Hepatocyte (in vitro differentiated cells): ENCODE measurements around the gene RICTOR. TPM values are rescaled to one million over a fixed set of nuclear protein-coding genes. Genes with fewer than 3 reads are reported as not detected.

Experiments used
- DNase-seq: peaks from one replicate; pipeline ENCODE4 v3.0.0-alpha.2; 2016; ENCODE audit warnings: low spot score
- H2AFZ ChIP-seq: fragments of 200-600 bp; sonication (generic); 2 replicates; pipeline ENCODE4 v1.6.0; 2016; ENCODE audit warnings: antibody characterized with exemption, mild to moderate bottlenecking
- H3K27ac ChIP-seq: fragments of 200-600 bp; sonication (generic); 2 replicates; pipeline ENCODE4 v1.5.1; 2016; ENCODE audit warnings: mild to moderate bottlenecking
- H3K27me3 ChIP-seq: fragments of 200-600 bp; sonication (generic); 2 replicates; pipeline ENCODE4 v1.6.1; 2016
- H3K36me3 ChIP-seq: fragments of 200-600 bp; sonication (generic); replicated peaks from 2 replicates; pipeline ENCODE4 v1.5.1; 2016; ENCODE audit warnings: low read depth; ENCODE audit not compliant: insufficient read depth
- H3K4me1 ChIP-seq: fragments of 200-600 bp; sonication (generic); 2 replicates; pipeline ENCODE4 v1.5.1; 2016; ENCODE audit warnings: mild to moderate bottlenecking, moderate library complexity; ENCODE audit not compliant: insufficient read depth
- H3K4me2 ChIP-seq: fragments of 200-600 bp; sonication (generic); 2 replicates; pipeline ENCODE4 v1.6.0; 2016
- H3K4me3 ChIP-seq: fragments of 200-600 bp; sonication (generic); 2 replicates; pipeline ENCODE4 v1.5.1; 2016; ENCODE audit warnings: mild to moderate bottlenecking
- H3K79me2 ChIP-seq: fragments of 200-600 bp; sonication (generic); 2 replicates; pipeline ENCODE4 v1.6.0; 2017; ENCODE audit warnings: mild to moderate bottlenecking
- H3K9me2 ChIP-seq: fragments of 200-600 bp; sonication (generic); replicated peaks from 2 replicates; pipeline ENCODE4 v1.6.0; 2017; ENCODE audit warnings: mild to moderate bottlenecking; ENCODE audit not compliant: insufficient read depth
- H3K9me3 ChIP-seq: fragments of 200-600 bp; sonication (generic); 2 replicates; pipeline ENCODE4 v1.5.1; 2016; ENCODE audit warnings: low read depth, mild to moderate bottlenecking
- H4K20me1 ChIP-seq: fragments of 200-600 bp; sonication (generic); 2 replicates; pipeline ENCODE4 v1.6.0; 2016; ENCODE audit warnings: mild to moderate bottlenecking; ENCODE audit not compliant: insufficient read depth, poor library complexity, severe bottlenecking
- CTCF ChIP-seq: fragments of 200-600 bp; sonication (generic); IDR thresholded peaks from 2 replicates; pipeline ENCODE4 v1.5.1; 2016; ENCODE audit warnings: antibody characterized with exemption, mild to moderate bottlenecking; ENCODE audit not compliant: poor library complexity
- EZH2 ChIP-seq: fragments of 200-600 bp; sonication (generic); IDR thresholded peaks from 2 replicates; pipeline ENCODE4 v1.6.1; 2016; ENCODE audit warnings: antibody characterized with exemption, mild to moderate bottlenecking, borderline replicate concordance
- EZH2phosphoT487 ChIP-seq: fragments of 200-600 bp; sonication (generic); IDR thresholded peaks from one replicate; pipeline ENCODE4 v1.6.1; 2018; ENCODE audit warnings: antibody characterized with exemption, mild to moderate bottlenecking, low read depth, moderate library complexity; ENCODE audit not compliant: unreplicated experiment, severe bottlenecking
- WGBS: methylation state at CpG from one replicate; pipeline ENCODE4 v1.1.6; 2016; ENCODE audit warnings: low lambda C conversion rate; ENCODE audit errors: missing lambda C conversion rate; 5-methylcytosine and 5-hydroxymethylcytosine counted together
- polyA plus RNA-seq: library from polyadenylated mRNA; unstranded; fragments of >200 nt; fragmentation: Nextera tagmentation; extraction: Ambion mirVana; gene quantifications from 2 replicates; pipeline ENCODE4 v1.2.1, GENCODE V29; 2016
- small RNA-seq: library from RNA; depleted of rRNA; stranded (forward); fragments of <200 nt; gene quantifications from one replicate; pipeline ENCODE3, GENCODE V24; 2014
- total RNA-seq: library from RNA; depleted of rRNA; stranded (reverse); fragments of >200 nt; gene quantifications from 2 replicates; pipeline ENCODE4 v1.2.3, GENCODE V29; 2014

RICTOR gene
- total and polyA plus RNA-seq, 2 experiments from 2014 or later: 8.5 to 29.1 TPM

GRCh38 chr5:38892363-38892762, 181.8 kb downstream of the RICTOR start:
- H3K36me3 ChIP-seq: no peaks in the 10 kb centered on the region
- H3K4me2 ChIP-seq: no peak overlapping the region
- H3K27ac ChIP-seq: no peak overlapping the region
- no peaks in the 10 kb centered on the region for H3K79me2 ChIP-seq
- H3K4me3 ChIP-seq: no peak overlapping the region
- WGBS: 98% methylated on average over 3 of the region's 3 CpGs
- no peaks in the 10 kb centered on the region for H3K27me3 ChIP-seq
- TF ChIP-seq EZH2 (no peak), EZH2phosphoT487 (no peak)
- H4K20me1 ChIP-seq: no peaks in the 10 kb centered on the region
- H3K4me1 ChIP-seq: no peaks in the 10 kb centered on the region
- no peak overlapping the region for H2AFZ ChIP-seq
- no peak for DNase-seq
- no peaks in the 10 kb centered on the region for H3K9me3 ChIP-seq
- H3K9me2 ChIP-seq: no peaks in the 10 kb centered on the region

GRCh38 chr5:38891563-38891962, 182.6 kb downstream of the RICTOR start:
- H3K9me2 ChIP-seq: no peaks in the 10 kb centered on the region
- no peak overlapping the region for H2AFZ ChIP-seq
- H3K9me3 ChIP-seq: no peaks in the 10 kb centered on the region
- no peaks in the 10 kb centered on the region for H3K4me1 ChIP-seq
- no peaks in the 10 kb centered on the region for H3K36me3 ChIP-seq
- TF ChIP-seq EZH2 (no peak), EZH2phosphoT487 (no peak), CTCF (no peak)
- no peaks in the 10 kb centered on the region for H3K79me2 ChIP-seq
- H3K27ac ChIP-seq: no peak overlapping the region
- no peak overlapping the region for H3K4me3 ChIP-seq
- no peak for DNase-seq
- no peak overlapping the region for H3K4me2 ChIP-seq
- no peaks in the 10 kb centered on the region for H4K20me1 ChIP-seq
- no peaks in the 10 kb centered on the region for H3K27me3 ChIP-seq
- 97% methylated on average over 6 of the region's 6 CpGs for WGBS

GRCh38 chr5:38889424-38889823, 184.8 kb downstream of the RICTOR start:
- no peaks in the 10 kb centered on the region for H3K79me2 ChIP-seq
- H3K4me1 ChIP-seq: no peaks in the 10 kb centered on the region
- no peaks in the 10 kb centered on the region for H3K36me3 ChIP-seq
- 91% methylated on average over 1 of the region's 1 CpG for WGBS
- no peaks in the 10 kb centered on the region for H3K27me3 ChIP-seq
- TF ChIP-seq CTCF: no peak
- TF ChIP-seq EZH2phosphoT487: no peak
- no peak for TF ChIP-seq EZH2
- DNase-seq: no peak
- H3K9me2 ChIP-seq: no peaks in the 10 kb centered on the region
- no peaks in the 10 kb centered on the region for H3K9me3 ChIP-seq
- H2AFZ ChIP-seq: no peak overlapping the region
- no peak overlapping the region for H3K4me2 ChIP-seq
- H4K20me1 ChIP-seq: no peaks in the 10 kb centered on the region
- H3K4me3 ChIP-seq: no peak overlapping the region
- no peak overlapping the region for H3K27ac ChIP-seq

DNA sequence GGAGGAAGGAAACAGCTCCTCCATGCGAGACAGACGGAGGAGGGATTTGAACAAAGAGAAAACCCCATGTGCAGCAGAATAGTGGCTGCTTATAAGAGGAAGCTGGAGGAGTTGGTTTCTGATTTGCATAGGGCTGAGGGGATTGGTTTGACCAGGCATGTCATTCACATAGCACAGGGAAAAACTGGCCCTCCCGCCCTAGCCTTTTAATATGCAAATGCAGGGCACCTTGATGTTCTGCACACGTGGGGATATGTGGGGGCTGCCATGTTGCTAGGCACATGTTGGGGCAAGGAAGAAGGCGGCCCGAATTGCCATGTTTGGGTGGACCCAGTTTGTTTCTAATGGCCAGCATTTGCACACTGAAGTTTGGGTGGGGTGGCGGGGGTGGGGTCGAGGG, 186.2 kb downstream of the RICTOR start:
- Histone ChIP-seq H3K4me2 (no peak overlapping the region), H3K36me3 (no peaks in the 10 kb centered on the region), H4K20me1 (no peaks in the 10 kb centered on the region), H3K9me3 (no peaks in the 10 kb centered on the region), H2AFZ (no peak overlapping the region), H3K4me3 (no peak overlapping the region), H3K27ac (no peak overlapping the region), H3K79me2 (no peaks in the 10 kb centered on the region), H3K4me1 (no peaks in the 10 kb centered on the region), H3K27me3 (no peaks in the 10 kb centered on the region), H3K9me2 (no peaks in the 10 kb centered on the region)
- 73% methylated on average over 8 of the region's 8 CpGs for WGBS
- TF ChIP-seq CTCF: no peak
- TF ChIP-seq EZH2: no peak
- TF ChIP-seq EZH2phosphoT487: no peak
- DNase-seq: no peak

Small RNAs within 50 kb of the gene (small RNA-seq; reads per million reads assigned to genes)
- gene AIG1P1: not detected

Other genes starting within 250 kb of the RICTOR start
- gene OSMR, start 228.4 kb downstream of the RICTOR start, total RNA-seq: 17.6 and 19.4 TPM in 2 replicates
- gene OSMR, start 228.4 kb downstream of the RICTOR start, polyA plus RNA-seq: 13.2 and 15.1 TPM in 2 replicates
- 2.4 and 2.6 TPM in 2 replicates for gene FYB1, start 145.2 kb upstream of the RICTOR start, total RNA-seq
- gene FYB1, start 145.2 kb upstream of the RICTOR start, polyA plus RNA-seq: 1.1 and 1.2 TPM in 2 replicates